Gastrocnemius medialis (tissue), 4 donors: Measurements from ENCODE around the gene HTR1D. TPM values are rescaled to one million over a fixed set of nuclear protein-coding genes. Genes with fewer than 3 reads are reported as not detected.

Experiments
- ATAC-seq, 2 donors: fragments of 150-250 bp; one replicate each; pipeline ENCODE4 v1.9.1; 2016
- DNase-seq, 2 donors: peaks; one replicate each; pipeline ENCODE4 v3.0.0-alpha.2; 2019
- H3K27ac ChIP-seq, 4 donors: fragments of 200-600 bp; sonication (generic); 1 replicate in 1 of 4; 2 replicates in 3 of 4; pipeline ENCODE4 v1.5.1; 2016 to 2018; ENCODE audit warnings: mild to moderate bottlenecking in 2 of 4, moderate library complexity in 1 of 4
- H3K27me3 ChIP-seq, 3 donors: fragments of 200-600 bp; sonication (generic) in 2 of 3; 1 replicate in 1 of 3; 2 replicates in 2 of 3; pipeline versions ENCODE4 v1.5.1 to v1.6.0; 2016 to 2019; ENCODE audit warnings: mild to moderate bottlenecking in 1 of 3, moderate library complexity in 1 of 3
- H3K36me3 ChIP-seq, 2 donors: fragments of 200-600 bp; sonication (generic) in 1 of 2; one replicate each; pipeline ENCODE4 v1.5.1; 2017 to 2018
- H3K4me1 ChIP-seq, 2 donors: fragments of 200-600 bp; sonication (generic) in 1 of 2; one replicate each; pipeline ENCODE4 v1.5.1; 2016 to 2017; ENCODE audit warnings: mild to moderate bottlenecking in 2 of 2
- H3K4me3 ChIP-seq, 4 donors: fragments of 200-600 bp; sonication (generic) in 3 of 4; 1 replicate in 1 of 4; 2 replicates in 3 of 4; pipeline ENCODE4 v1.5.1; 2016 to 2019; ENCODE audit warnings: mild to moderate bottlenecking in 2 of 4
- H3K9me3 ChIP-seq, 3 donors: fragments of 200-600 bp; sonication (generic) in 2 of 3; 1 replicate in 1 of 3; 2 replicates in 2 of 3; pipeline ENCODE4 v1.5.1; 2016 to 2019
- CTCF ChIP-seq, 5 experiments: fragments of 450-650 bp in 3 of 5; fragments of 200-600 bp in 2 of 5; sonication (generic) in 2 of 5; IDR thresholded peaks in 4 of 5; conservative IDR thresholded peaks in 1 of 5; 1 replicate in 4 of 5; 2 replicates in 1 of 5; pipeline ENCODE4 v1.5.1; 2016 to 2019; ENCODE audit warnings: antibody characterized with exemption in 5 of 5, mild to moderate bottlenecking in 3 of 5, moderate library complexity in 3 of 5
- POLR2A ChIP-seq, 2 donors: fragments of 450-650 bp; IDR thresholded peaks; one replicate each; pipeline ENCODE4 v1.6.1; 2017; ENCODE audit warnings: antibody characterized with exemption in 2 of 2, mild to moderate bottlenecking in 2 of 2, moderate library complexity in 2 of 2
- in situ Hi-C, 4 donors: fragments of 200-750 bp; cut with MboI; loops; one replicate each; pipeline versions ENCODE4 v1.15.0 to v1.8.0; 2017; ENCODE audit warnings: low sequenced_read_pairs in 4 of 4
- intact Hi-C: fragments of 100-400 bp; cut with DNase I; formaldehyde crosslinking; loops from one replicate; pipeline ENCODE4 v1.15.1; 2023; ENCODE audit warnings: low total_unique reads
- total RNA-seq, 4 donors: library from RNA; depleted of rRNA; stranded (reverse); fragments of >200 nt; gene quantifications; one replicate each; pipeline versions ENCODE4 v1.1.0 to v1.2.3, GENCODE V29; 2016

Gene HTR1D
- total RNA-seq, 4 donors from 2014 or later = not detected

- Histone ChIP-seq H3K4me1 (peaks cover 4% of the 10 kb centered on the region in 2 donors), H3K4me3 (no peak overlapping the region), H3K27ac (no peak overlapping the region), H3K9me3 (no peaks in the 10 kb centered on the region), H3K36me3 (no peaks in the 10 kb centered on the region), H3K27me3 (peaks cover 0 to 2% (median 0%) of the 10 kb centered on the region in 3 donors)
- ATAC-seq (no peak), DNase-seq (no peak)
- intact Hi-C loops (no loop called here), in situ Hi-C loops (no loop called here)
- TF ChIP-seq POLR2A (IDR thresholded peaks at IDR 0.05) = no peak
- no peak for TF ChIP-seq CTCF (IDR thresholded peaks at IDR 0.05 in 4 of 5, conservative IDR thresholded peaks at IDR 0.05 in 1 of 5)
Measured at GRCh38 chr1:23174426-23175110, 42.7 kb downstream of the HTR1D start.

- H3K27ac ChIP-seq = no peak overlapping the region
- no peak for DNase-seq
Measured at GRCh38 chr1:23171181-23171755, 46.0 kb downstream of the HTR1D start.

GRCh38 chr1:23169727-23170335 is 47.5 kb downstream of the HTR1D start:
- ATAC-seq (peak; percentile 18 to 26), DNase-seq (peak; percentile 8 to 40)
- Histone ChIP-seq H3K27ac (peak overlapping the region; percentile 58 to 88 (median 77)), H3K9me3 (no peaks in the 10 kb centered on the region), H3K4me1 (peaks cover 8 to 12% of the 10 kb centered on the region in 2 donors), H3K36me3 (no peaks in the 10 kb centered on the region), H3K27me3 (no peaks in the 10 kb centered on the region), H3K4me3 (peak overlapping the region in 1 of 4 donors; percentile 65)
- in situ Hi-C loops (no loop called here), intact Hi-C loops (no loop called here)
- TF ChIP-seq POLR2A (IDR thresholded peaks at IDR 0.05) = no peak
- TF ChIP-seq CTCF (IDR thresholded peaks at IDR 0.05 in 4 of 5, conservative IDR thresholded peaks at IDR 0.05 in 1 of 5) = no peak

More at GRCh38 chr1:23171181-23171755, 46.0 kb downstream of the HTR1D start:
- no peaks in the 10 kb centered on the region for H3K27me3 ChIP-seq
- in situ Hi-C loops (no loop called here), intact Hi-C loops (no loop called here)
- H3K4me1 ChIP-seq = peaks cover 8 to 12% of the 10 kb centered on the region in 2 donors
- no peak for ATAC-seq
- TF ChIP-seq CTCF (IDR thresholded peaks at IDR 0.05 in 4 of 5, conservative IDR thresholded peaks at IDR 0.05 in 1 of 5) (no peak), POLR2A (IDR thresholded peaks at IDR 0.05) (no peak)
- no peaks in the 10 kb centered on the region for H3K9me3 ChIP-seq
- H3K36me3 ChIP-seq = no peaks in the 10 kb centered on the region
- no peak overlapping the region for H3K4me3 ChIP-seq

GRCh38 chr1:23169195-23169575 is 48.1 kb downstream of the HTR1D start:
- no peaks in the 10 kb centered on the region for H3K36me3 ChIP-seq
- in situ Hi-C loops (no loop called here), intact Hi-C loops (no loop called here)
- ATAC-seq (no peak), DNase-seq (no peak)
- no peaks in the 10 kb centered on the region for H3K27me3 ChIP-seq
- peaks cover 8 to 12% of the 10 kb centered on the region in 2 donors for H3K4me1 ChIP-seq
- H3K4me3 ChIP-seq = peak overlapping the region; percentile 53 to 93 (median 76)
- no peak for TF ChIP-seq CTCF (IDR thresholded peaks at IDR 0.05 in 4 of 5, conservative IDR thresholded peaks at IDR 0.05 in 1 of 5)
- TF ChIP-seq POLR2A (IDR thresholded peaks at IDR 0.05) = no peak
- H3K27ac ChIP-seq = peak overlapping the region; percentile 58 to 88 (median 77)
- H3K9me3 ChIP-seq = no peaks in the 10 kb centered on the region
